HEK293 (cell line): ENCODE measurements around the gene KIT.

Source experiments
- BCL11A ChIP-seq: fragments of 450-650 bp; formaldehyde crosslinking; IDR thresholded peaks from 2 replicates; pipeline ENCODE4 v1.5.1; 2016; ENCODE audit warnings: low read depth, missing biosample characterization, missing genetic modification characterization
- HIC1 ChIP-seq: fragments of 450-650 bp; formaldehyde crosslinking; IDR thresholded peaks from 2 replicates; pipeline ENCODE4 v1.5.1; 2016; ENCODE audit warnings: missing biosample characterization, missing genetic modification characterization
- HOXA7 ChIP-seq: sonication (generic); formaldehyde crosslinking; IDR thresholded peaks from 2 replicates; pipeline ENCODE4 v1.8.1; 2022; ENCODE audit warnings: missing genetic modification reagents, borderline replicate concordance
- HOXC10 ChIP-seq: sonication (generic); formaldehyde crosslinking; IDR thresholded peaks from 2 replicates; pipeline ENCODE4 v1.8.1; 2023; ENCODE audit warnings: mild to moderate bottlenecking, missing genetic modification reagents
- KLF7 ChIP-seq: fragments of 450-650 bp; formaldehyde crosslinking; IDR thresholded peaks from 2 replicates; pipeline ENCODE4 v1.5.1; 2016; ENCODE audit warnings: missing biosample characterization, missing genetic modification characterization, borderline replicate concordance
- PRDM1 ChIP-seq: fragments of 450-650 bp; formaldehyde crosslinking; IDR thresholded peaks from 2 replicates; pipeline ENCODE4; 2016; ENCODE audit warnings: missing biosample characterization, missing genetic modification characterization
- REST ChIP-seq: fragments of 450-650 bp; formaldehyde crosslinking; IDR thresholded peaks from 2 replicates; pipeline ENCODE4 v1.5.1; 2016; ENCODE audit warnings: missing biosample characterization, missing genetic modification characterization
- SP7 ChIP-seq: fragments of 450-650 bp; formaldehyde crosslinking; IDR thresholded peaks from 2 replicates; pipeline ENCODE4 v1.5.1; 2016; ENCODE audit warnings: missing biosample characterization, missing genetic modification characterization
- YY1 ChIP-seq: fragments of 450-650 bp; formaldehyde crosslinking; IDR thresholded peaks from 2 replicates; pipeline ENCODE4 v1.5.1; 2018; ENCODE audit warnings: missing biosample characterization, missing genetic modification characterization
- ZBTB10 ChIP-seq: fragments of 450-650 bp; formaldehyde crosslinking; IDR thresholded peaks from 2 replicates; pipeline ENCODE4 v1.5.1; 2016; ENCODE audit warnings: missing biosample characterization, missing genetic modification characterization
- ZBTB8A ChIP-seq: fragments of 450-650 bp; formaldehyde crosslinking; IDR thresholded peaks from 2 replicates; pipeline ENCODE4 v1.5.1; 2016; ENCODE audit warnings: missing biosample characterization, missing genetic modification characterization
- ZEB2 ChIP-seq: fragments of 450-650 bp; formaldehyde crosslinking; IDR thresholded peaks from 2 replicates; pipeline ENCODE4 v1.5.1; 2016; ENCODE audit warnings: missing biosample characterization, missing genetic modification characterization
- ZNF10 ChIP-seq: fragments of 450-650 bp; formaldehyde crosslinking; IDR thresholded peaks from 2 replicates; pipeline ENCODE4 v1.5.1; 2017; ENCODE audit warnings: missing biosample characterization, missing genetic modification characterization
- ZNF112 ChIP-seq: fragments of 450-650 bp; formaldehyde crosslinking; IDR thresholded peaks from 2 replicates; pipeline ENCODE4 v1.5.0; 2017; ENCODE audit warnings: missing biosample characterization, missing genetic modification characterization
- ZNF121 ChIP-seq: fragments of 450-650 bp; formaldehyde crosslinking; IDR thresholded peaks from 2 replicates; pipeline ENCODE4 v1.5.1; 2016; ENCODE audit warnings: missing biosample characterization, missing genetic modification characterization
- ZNF18 ChIP-seq: fragments of 450-650 bp; formaldehyde crosslinking; IDR thresholded peaks from 2 replicates; pipeline ENCODE4 v1.5.1; 2016; ENCODE audit warnings: missing biosample characterization, missing genetic modification characterization
- ZNF202 ChIP-seq: fragments of 450-650 bp; formaldehyde crosslinking; IDR thresholded peaks from 2 replicates; pipeline ENCODE4 v1.5.1; 2016; ENCODE audit warnings: missing biosample characterization, missing genetic modification characterization, borderline replicate concordance
- ZNF221 ChIP-seq: fragments of 450-650 bp; formaldehyde crosslinking; IDR thresholded peaks from 2 replicates; pipeline ENCODE4 v1.5.1; 2017; ENCODE audit warnings: missing biosample characterization, missing genetic modification characterization, borderline replicate concordance
- ZNF223 ChIP-seq: fragments of 450-650 bp; formaldehyde crosslinking; IDR thresholded peaks from 2 replicates; pipeline ENCODE4 v1.5.1; 2016; ENCODE audit warnings: missing biosample characterization, missing genetic modification characterization
- ZNF274 ChIP-seq, 2 experiments: fragments of 200-500 bp in 1 of 2; fragments of 450-650 bp in 1 of 2; sonication (Bioruptor generic) in 1 of 2; formaldehyde crosslinking in 1 of 2; IDR thresholded peaks; 2 replicates each; pipeline versions ENCODE4 v1.5.1 to v1.6.1; 2014 to 2016; ENCODE audit warnings: borderline replicate concordance in 1 of 2, inconsistent platforms in 1 of 2, low read length in 1 of 2, missing biosample characterization in 1 of 2, missing genetic modification characterization in 1 of 2
- ZNF354C ChIP-seq: fragments of 450-650 bp; formaldehyde crosslinking; IDR thresholded peaks from 2 replicates; pipeline ENCODE4 v1.5.1; 2016; ENCODE audit warnings: missing biosample characterization, missing genetic modification characterization, low read depth, borderline replicate concordance
- ZNF391 ChIP-seq: fragments of 450-650 bp; formaldehyde crosslinking; IDR thresholded peaks from 2 replicates; pipeline ENCODE4 v1.5.1; 2016; ENCODE audit warnings: low read depth, missing biosample characterization, missing genetic modification characterization, borderline replicate concordance
- ZNF426 ChIP-seq: fragments of 450-650 bp; formaldehyde crosslinking; IDR thresholded peaks from 2 replicates; pipeline ENCODE4 v1.5.1; 2017; ENCODE audit warnings: missing biosample characterization, missing genetic modification characterization, mild to moderate bottlenecking, inconsistent platforms, moderate library complexity
- ZNF48 ChIP-seq: fragments of 450-650 bp; formaldehyde crosslinking; IDR thresholded peaks from 2 replicates; pipeline ENCODE4 v1.5.1; 2016; ENCODE audit warnings: missing biosample characterization, missing genetic modification characterization
- ZNF529 ChIP-seq: fragments of 450-650 bp; formaldehyde crosslinking; IDR thresholded peaks from 2 replicates; pipeline ENCODE4 v1.5.1; 2017; ENCODE audit warnings: missing genetic modification characterization, missing biosample characterization; ENCODE audit not compliant: insufficient replicate concordance
- ZNF544 ChIP-seq: fragments of 450-650 bp; formaldehyde crosslinking; IDR thresholded peaks from 2 replicates; pipeline ENCODE4 v1.5.0; 2017; ENCODE audit warnings: missing biosample characterization, missing genetic modification characterization
- ZNF692 ChIP-seq: fragments of 450-650 bp; formaldehyde crosslinking; IDR thresholded peaks from 2 replicates; pipeline ENCODE4 v1.5.1; 2016; ENCODE audit warnings: missing biosample characterization, missing genetic modification characterization
- ZNF792 ChIP-seq: fragments of 450-650 bp; formaldehyde crosslinking; IDR thresholded peaks from 2 replicates; pipeline ENCODE4 v1.5.1; 2016; ENCODE audit warnings: missing biosample characterization, missing genetic modification characterization

KIT gene

GRCh38 chr4:54658252-54659093 lies 716 bp downstream of the KIT start (continued):
- TF ChIP-seq ZNF18 (no peak), ZNF426 (tag by site-specific recombination) (no peak), ZNF692 (tag by site-specific recombination) (peak; percentile 66), ZNF121 (tag by site-specific recombination) (no peak), ZEB2 (tag by site-specific recombination) (peak; percentile 51; the same call in 1 of the 2 replicates), ZBTB8A (tag by site-specific recombination) (no peak; the same call in 1 of the 2 replicates), ZNF354C (tag by site-specific recombination) (no peak), ZNF391 (tag by site-specific recombination) (no peak), ZNF223 (tag by site-specific recombination) (no peak), ZNF48 (tag by site-specific recombination) (no peak), ZBTB10 (tag by site-specific recombination) (no peak), ZNF792 (no peak), BCL11A (tag by site-specific recombination) (no peak), ZNF202 (tag by site-specific recombination) (no peak), YY1 (tag by site-specific recombination) (no peak), KLF7 (tag by site-specific recombination) (no peak), ZNF544 (tag by site-specific recombination) (no peak), ZNF221 (tag by site-specific recombination) (no peak), ZNF529 (no peak), SP7 (tag by site-specific recombination) (no peak), HIC1 (tag by site-specific recombination) (no peak), HOXC10 (CRISPR knock-in tag) (no peak), ZNF10 (tag by site-specific recombination) (no peak), ZNF112 (tag by site-specific recombination) (no peak), PRDM1 (tag by site-specific recombination) (no peak), REST (0 out of 2 replicates have a peak, but pooled peaks have one; percentile 15), HOXA7 (no peak), ZNF274 (IDR thresholded peaks at IDR 0.05; ENCODE audit: low read length) (no peak), ZNF274 (tag by site-specific recombination; IDR thresholded peaks at IDR 0.05; ENCODE audit: borderline replicate concordance) (no peak)
